IPS-NIHi7 (cell line): ENCODE data around the gene POLR2H.

ENCODE experiments used
- DNase-seq: peaks from one replicate; pipeline ENCODE4 v3.0.0; 2012; ENCODE audit warnings: mixed read lengths; ENCODE audit errors: extremely low spot score

Gene POLR2H

DNA sequence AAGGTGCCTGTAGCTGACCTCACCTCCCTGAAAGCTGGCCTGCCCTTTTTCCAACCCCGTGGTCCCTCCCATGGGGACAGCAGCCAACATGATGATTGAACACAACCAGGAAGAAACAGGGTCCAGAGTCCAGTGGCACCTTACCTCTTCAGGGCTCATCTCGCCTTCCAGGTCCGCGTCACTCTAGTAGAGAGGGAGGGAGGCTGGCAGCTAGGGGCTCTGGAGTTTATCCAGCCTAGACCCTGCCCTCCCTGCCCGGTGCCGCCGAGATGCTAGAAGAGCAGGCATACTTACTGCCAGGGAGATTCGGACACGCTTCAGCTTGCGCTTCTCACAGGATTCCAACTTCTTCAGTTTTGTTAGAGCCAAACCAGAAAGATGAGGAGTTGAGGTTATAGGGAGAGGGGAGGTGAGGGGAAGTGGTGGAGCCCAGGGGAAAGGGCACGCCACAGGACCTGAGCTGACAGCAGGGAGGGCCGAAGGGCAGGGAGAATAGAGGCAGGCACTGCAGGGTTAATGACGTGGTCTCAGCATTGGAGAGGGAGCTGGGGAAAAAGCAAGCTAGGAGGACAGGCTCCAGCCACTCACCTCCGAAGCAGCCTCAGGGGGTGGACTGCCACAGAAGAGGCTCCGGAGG, 9.2 kb upstream of the POLR2H start:
- no peak for DNase-seq

DNA sequence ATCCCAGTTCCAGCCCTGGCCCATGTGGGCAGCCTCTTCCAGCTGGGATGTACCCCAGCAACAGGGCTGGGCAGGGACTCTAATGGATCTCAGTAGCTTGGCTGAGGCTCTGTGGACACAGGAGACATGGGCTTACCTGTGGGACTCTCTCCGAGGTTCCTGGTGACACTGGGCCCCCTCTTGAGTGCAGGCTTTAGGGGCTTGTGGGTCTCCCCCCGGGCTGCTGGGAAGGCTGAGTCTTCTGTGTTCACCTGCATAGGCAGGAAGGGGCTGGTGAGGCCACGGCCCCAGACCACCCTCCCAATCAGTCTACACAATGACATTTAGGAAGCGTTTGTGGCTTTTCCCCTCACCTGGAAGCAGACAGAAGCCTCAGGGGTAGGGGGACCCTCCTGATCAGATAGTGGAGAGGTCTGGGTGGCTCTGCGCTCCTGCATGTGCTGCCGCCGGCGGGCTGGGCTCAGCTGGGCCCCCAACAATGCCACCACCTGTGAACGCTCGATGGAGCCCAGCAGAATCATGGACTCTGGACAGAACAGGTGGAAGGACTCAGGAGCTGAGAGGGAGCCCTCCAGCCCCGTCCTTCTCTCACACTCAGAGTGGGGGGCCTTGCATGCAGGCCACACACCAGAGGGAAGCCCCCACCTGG, 8.5 kb upstream of the POLR2H start:
- DNase-seq = no peak

DNA sequence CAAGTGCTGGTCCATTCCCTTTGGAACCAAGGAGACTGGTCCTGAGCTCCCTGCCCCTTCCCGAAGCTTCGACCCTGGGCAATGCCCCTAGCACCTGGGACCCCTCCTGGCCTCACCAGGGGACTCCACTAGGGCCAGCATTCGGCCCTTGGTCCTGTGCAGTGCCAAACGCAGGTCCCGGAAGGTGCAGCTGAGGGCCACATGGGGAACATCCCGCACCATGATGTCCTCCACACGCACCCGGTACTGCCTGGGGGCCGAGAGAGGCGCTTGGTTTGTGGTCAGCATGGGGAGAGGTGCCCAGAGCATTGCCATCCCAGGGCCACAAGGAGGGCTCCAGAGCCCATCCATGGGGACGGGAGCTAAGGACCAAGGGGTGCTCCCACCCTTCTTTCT, 8.0 kb upstream of the POLR2H start:
- DNase-seq = no peak

DNA sequence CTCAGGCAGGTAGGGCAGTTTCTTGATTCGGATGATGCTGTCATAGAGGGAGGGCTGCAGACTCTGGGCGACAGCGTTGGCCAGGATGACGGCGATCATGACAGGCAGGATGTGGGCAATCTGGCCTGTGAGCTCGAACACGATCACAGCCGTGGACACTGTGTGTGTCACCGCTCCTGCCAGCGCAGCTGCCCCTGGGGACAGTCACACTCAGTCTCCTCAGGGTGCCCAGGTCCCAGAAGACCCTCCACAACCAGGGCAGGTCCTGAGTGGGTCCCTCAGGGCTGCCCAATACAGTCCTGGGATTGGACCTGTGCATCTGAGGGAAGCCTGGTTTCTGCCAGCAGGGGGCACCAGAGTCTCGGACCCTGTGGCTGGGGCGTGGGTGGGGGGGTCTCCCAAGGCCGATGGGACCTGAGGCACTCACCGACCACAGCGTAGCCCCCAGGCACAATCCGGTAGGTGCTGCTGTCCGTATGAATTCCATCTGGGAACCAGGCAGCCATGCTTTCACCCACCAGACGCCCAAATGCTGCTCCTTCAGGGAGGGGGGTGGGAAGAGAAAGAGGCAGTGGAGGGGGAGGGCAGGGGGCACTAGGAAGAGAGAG, 7.3 kb upstream of the POLR2H start:
- DNase-seq = peak; percentile 68

DNA sequence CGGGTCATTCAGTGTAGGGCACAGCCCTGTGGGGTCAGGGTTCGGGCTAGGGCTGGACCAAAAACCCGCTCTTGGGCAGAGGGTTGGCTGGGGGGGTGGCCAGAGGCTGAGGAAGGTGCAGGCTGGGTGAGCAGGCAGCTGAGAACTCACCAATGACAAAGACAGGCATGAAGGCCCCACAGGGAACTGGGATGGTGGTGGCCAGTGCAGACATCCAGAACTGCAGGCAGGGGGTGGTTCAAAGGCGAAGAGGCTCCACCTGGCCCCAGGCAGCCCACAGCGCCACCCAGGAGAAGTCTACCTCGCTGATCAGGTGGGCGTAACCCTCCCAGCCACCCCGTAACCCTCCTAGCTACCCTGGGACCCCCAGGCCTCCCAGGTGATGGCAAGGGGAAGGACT, 6.8 kb upstream of the POLR2H start:
- no peak for DNase-seq

DNA sequence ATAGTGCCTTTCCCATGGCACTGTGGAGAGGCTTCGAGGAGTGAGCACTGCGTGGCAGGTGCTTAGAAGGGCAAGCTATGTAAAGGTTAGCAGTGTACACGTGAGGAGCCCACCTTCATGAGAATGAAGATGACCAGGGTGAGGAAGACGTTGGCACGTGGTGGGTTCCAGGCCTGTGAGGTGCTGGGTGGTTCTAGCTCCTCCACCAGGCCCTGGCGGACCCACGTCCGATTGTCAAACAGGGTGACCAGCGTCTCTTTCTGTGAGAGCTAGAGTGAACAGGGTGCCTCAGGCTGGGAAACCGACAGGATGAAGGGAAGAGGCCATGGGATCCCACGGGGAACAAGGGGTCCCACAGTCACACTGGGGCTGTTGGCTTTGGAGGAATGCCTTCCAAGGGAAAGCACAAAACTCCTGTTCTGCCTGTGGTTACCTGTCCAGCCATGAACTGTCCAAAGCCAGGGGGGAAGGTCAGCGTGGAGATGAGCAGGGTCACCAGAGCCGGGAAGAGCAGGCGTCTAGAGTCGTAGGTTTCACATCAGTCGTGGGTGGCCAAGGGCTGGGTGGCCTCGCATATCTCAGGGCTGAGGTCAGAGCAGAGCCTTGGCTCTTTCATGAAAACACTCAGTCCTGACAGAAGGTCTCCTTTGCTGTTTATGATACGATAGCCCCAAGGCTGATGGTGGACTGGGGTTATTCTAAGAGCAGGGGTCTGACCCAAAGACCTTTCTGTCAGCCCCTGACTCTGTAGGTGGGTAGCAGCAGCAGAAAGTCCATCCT, 6.1 kb upstream of the POLR2H start:
- no peak for DNase-seq

DNA sequence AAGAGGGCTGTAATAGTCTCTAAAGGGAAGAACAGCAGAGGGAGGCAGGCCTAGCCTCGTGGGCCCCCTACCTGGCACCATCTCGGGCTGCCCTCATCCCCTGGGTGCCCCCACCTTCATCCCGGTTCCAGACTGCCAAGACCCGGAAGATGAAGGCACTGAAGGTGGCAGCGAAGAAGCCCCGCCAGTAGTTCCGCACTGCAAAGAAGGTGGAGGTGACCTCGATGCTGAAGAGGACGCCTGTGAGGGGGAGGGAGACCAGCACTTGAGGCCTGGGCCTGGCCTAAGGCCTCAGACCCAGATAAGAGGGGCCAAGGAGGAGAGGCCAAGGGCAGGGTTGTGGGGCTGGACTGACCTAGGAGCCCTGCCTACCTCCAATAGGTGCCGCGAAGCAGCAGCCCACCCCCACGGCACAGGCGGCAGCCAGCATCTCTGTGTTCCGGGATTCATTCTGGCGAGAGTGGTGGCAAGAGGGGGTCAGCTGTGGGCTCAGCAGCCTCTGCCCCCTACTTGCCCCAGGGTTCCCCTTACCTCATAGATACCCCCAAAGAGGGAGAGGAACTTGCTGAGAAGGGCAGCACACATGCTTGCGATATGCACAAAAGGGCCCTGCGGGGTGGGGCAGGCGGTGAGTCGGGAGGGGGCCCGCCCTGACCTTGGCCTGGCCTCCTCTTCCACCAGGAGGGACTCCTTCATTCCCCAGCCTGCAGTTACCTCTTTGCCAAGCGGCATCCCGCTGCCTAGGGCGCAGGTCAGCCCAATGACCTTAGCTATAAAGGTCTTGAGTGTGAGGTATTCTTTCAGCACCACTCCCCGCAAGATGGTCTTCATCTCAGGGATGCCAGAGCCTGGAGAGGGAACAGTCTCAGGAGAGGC, 4.0 kb upstream of the POLR2H start:
- DNase-seq = no peak

DNA sequence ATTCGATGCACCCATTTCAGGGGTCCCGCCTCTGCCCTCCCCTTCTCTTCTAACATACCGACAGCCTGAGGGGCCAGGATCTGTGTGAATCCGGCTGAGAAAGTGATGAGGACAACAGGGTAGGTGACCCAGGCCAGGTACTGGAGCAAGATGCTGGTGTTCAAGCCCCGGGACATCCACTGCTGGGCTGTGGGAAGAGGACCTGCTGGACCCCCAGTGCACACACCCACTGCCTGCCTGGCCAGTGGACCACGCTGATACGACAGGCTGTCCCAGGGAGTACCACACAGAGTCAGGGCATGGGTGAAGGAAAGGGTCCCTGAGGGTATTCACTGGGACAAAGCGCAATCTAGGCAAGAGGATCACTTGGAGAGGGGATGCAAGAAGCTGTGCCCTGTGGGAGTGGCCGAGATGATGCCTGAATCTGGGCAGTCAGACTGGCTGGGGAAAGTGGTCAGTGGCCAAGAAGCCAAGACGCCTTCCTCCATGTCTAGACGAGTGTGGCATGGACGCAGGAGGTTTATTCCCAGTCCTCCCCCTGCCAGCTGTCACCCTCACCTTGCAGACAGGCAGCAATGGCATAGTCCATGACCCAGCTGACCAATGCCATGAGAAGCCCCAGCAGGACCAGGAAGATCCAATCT, 3.3 kb upstream of the POLR2H start:
- DNase-seq = no peak

DNA sequence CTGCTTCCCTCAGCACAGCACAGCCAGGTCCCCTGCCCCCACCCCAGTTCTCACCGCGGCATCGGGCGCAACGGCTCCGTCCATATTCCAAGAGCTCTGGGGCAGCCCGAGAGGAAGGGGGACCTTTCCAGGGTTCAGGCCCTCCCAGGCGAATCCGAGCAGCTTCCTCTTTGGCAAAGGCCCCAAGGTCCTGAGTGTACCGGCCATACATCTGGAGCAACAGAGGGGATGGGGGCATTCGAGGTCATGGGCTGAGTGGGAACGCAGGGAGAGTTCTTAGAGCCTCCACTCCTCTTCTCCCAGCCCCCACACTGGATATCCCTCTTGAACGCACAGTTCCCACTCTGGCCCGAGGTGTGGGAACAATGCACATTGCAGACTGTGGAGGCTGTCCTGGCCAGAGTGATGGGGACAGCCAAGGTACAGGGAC, 2.6 kb upstream of the POLR2H start:
- DNase-seq = no peak

DNA sequence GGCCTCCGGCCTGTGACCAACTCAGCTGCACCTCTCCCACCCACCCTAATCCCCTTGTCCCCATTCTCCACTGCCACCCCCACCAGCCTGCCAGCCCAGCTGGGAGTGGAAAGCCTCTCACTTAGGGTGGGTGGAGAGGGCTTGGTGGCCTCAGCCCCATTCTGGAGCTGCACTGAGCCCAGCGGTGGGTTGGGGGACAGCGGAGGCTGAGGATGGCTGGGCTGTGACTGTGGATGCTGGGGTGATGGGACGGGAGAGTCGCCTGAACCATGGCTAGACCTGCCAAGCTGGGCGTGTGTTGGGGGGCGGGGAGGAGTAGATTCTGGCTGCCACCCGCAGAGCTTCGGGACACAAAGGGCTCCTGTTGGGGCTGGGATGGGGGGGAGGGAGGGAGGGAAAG, 1.9 kb upstream of the POLR2H start:
- DNase-seq = no peak

DNA sequence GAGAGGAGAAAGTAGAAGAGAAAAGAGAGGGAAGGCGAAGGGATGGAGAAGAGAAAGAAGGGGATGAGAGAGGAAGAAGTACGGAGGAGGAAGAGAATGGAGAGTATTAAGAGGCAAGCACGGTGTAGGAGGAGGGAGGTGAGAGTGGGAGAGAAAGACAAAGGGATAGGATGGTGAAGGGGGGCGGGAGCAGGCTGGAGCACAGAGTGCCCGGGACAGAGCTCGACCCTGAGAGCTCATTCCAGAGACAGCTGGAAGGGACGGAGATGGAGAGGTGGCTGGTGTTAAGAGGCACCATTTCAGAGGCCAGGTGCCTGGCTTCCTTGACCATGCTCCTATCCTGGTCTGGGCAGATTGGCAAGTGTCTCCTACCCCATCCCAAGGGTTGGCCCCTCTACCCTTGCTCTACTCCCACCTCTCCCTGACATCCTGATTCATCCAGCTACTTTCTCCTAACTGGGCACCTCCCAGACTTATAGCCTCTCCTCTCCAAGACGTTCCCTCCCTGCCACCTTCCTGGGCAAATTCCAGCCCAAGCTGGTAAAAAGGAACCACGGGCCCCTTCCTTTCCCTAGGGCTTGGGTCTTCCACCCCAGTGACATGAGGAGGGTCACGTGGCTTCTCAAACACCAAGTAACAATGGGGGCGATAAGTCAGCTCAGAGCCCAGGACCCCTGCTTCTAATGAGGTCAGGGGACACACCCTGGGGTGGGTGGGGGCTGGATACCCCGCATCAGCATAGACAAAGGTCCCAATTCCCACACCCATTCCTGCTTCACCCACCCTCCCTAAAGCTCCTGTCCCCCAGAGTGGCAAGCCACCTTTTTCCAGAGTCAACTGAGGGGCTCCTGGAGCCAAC, 1.2 kb upstream of the POLR2H start:
- no peak for DNase-seq

DNA sequence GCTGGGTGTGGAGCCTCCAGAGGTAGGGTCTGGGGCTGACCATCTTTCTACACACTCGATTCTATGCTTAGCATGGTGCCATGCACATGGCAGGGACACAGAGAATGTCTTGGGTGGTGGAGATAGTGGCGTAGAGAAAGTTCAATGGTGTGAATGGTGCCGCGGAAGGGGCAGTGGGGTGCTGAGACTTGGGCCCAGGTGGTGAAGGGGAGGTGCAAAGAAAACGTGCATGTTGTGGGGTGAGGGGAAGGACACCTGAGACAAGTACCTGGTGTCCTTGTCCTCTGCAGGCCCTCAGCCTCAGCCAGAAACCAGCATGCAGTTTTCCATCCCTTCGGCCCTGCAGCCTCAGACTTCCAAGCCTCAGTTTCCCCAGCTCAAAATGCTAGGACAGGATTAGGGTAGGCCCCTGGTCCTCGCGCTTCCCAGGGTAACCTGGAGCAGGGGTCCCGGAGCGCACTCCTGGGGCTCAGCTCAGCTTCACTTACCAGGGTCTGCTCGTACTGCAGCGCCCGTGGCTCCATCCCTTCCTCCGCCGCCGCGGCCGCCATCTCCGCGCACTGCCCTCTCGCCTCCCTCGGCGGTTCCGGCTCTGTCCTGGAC, 480 bp upstream of the POLR2H start:
- DNase-seq = no peak

DNA sequence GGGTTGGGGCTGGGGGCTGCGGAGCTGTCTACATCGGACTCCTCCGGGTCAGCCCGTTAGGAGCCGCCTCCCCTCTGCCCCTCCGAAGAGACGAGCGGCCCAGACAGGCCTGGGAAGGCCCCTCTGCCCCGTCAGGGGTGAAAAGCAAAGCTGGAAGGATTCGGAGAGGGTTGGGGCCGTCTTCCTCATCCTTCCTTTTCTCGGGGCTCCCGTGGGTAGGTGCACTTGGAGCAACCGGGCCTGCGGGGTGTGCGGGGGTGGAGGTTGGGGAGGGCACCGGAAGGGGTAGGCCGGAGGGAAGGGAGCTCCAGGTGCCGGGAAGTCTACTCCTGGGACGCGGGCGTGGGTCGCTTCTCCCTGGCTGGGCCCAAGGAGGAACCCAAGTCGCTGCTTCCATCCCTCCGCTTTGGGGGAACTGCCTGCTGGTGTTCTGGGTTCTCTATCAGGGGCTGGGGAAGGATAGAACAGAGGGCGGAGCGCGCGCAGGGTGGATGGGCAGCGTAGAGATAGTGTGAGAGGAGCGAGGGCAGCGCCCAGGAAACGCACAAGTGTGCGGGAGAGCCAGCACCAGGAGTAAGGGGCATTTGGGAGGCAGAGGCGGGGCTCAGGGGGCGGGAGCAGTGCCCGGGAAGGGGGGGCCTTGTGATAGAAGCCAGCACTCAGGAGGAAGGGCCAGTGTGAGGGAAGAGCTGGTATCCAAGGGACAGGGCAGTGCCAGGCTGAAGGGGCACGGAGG, 590 bp downstream of the POLR2H start:
- peak; percentile 35 for DNase-seq

DNA sequence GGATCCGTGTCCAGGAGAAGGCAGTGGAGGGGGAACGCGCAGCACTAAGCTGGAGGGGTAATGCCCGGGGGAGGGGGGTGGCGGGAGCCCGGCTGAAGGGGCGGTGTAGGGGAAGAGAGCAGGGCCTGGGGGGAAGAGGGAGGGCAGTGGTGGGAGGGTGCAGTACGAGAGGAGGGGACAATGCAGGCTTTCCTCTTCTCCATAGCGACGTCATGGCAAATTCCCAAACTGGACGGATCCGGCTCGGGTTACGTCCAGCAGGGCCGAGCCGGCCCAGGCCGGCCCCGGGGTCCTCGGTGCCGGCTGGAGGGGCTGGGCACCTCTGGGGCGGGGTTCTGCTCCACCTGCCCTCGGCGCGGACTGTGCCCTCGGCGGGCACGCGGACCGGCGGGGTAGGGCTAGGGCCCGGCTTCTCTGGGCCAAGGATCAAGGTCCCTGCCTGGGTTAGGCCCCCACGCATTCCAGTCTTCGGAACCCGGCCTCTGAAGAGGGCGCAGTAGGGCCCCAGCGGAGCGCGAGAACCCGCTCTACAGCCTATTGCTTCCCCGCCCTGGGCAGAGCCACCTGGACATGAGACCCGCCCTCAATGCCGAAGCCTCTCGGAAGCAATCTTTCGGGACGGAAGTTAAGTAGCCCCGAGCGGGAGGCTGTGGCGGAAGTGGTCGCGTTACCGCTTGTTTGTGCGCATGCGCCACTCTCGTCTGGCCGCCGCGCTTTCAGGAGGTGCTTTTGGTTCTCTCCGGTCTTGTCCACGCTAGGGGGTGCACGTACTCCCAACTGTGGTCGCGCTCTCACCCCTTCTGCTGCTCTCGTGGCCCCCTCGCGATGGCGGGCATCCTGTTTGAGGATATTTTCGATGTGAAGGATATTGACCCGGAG, 1.4 kb downstream of the POLR2H start:
- DNase-seq = peak; percentile 95

DNA sequence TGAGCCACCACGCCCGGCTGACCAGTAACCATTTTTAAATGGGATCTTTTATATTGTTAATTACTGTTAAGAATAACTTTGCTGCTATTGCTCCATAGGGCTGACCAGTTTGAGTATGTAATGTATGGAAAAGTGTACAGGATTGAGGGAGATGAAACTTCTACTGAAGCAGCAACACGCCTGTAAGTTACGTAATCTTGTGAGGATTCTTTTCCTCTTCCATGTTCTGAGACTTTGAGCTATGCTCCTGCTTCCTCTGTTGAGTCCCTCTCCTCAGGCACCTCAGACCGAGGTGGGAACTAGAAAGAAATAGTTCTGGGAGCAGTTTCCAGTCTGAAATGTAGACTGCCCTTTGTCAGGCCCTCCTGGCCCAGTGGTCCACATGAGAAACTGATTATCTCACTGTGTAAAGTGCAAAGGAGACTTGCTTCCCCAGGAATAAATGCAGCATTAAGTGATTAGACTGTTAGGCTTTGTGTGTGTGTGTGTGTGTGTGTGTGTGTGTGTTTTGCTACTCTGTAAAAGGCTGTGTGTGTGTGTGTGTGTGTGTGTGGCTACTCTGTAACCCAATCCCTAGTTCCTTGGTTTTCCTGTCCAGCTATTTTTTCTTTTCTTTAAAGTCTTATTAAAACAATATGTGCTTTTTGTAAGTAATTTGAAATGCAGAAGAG, 5.2 kb downstream of the POLR2H start:
- no peak for DNase-seq

DNA sequence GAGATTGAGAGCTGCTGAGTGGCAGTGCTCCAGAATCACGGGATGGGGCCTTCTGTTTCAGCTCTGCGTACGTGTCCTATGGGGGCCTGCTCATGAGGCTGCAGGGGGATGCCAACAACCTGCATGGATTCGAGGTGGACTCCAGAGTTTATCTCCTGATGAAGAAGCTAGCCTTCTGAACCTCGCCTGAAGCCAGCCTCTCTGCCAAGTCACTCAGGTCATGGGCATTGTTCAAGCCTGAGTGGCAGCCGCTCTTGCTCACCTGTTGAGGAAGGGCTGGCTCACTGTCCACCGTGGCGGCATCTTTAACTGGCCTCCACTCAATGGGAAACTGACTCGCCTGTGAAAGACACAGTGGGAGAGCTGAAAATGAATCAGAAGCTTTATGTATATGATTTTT, 6.6 kb downstream of the POLR2H start:
- DNase-seq = no peak

DNA sequence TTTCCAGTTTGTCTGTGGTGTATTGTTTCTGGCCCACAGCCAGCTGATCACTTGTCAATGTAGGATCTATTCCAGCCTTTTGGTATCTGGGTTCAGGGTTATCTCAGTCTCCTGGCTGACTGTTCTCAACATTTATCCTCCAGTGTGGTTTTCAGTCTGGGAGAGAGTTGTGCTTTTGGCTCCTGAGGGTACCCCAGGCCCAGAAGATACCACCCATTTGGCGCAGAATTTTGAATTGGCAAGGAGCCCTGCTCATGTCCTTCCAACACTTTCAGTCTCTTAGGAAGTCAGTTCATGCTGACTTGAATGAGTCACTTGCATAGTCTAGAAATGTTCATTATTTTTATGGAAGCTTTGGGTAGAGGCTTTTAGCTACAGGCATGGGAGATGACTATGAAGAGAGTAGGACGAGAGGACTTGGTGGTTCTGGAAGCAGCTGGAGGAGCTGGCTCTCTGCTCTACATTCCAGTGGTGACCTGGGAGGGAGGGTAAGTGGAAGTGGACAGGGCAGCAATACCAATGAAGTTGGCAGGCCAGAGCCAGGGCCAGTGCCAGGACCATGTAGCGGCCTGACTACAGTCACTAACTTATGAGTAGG, 7.2 kb downstream of the POLR2H start:
- DNase-seq = no peak
